GM18508 (cell line): ENCODE measurements around the gene RAB29.
"Not testable (repeated sequence)": the region's sequence is repeated elsewhere in the genome, so short reads cannot be mapped to it uniquely, and the experiment has no call there.

Experiments
- ATAC-seq: cut with Tn5 transposase; IDR thresholded peaks from one replicate; pipeline ENCODE4 v1.9.1; 2021; ENCODE audit warnings: moderate number of reproducible peaks; ENCODE audit not compliant: insufficient read depth, unreplicated experiment

RAB29 gene

GRCh38 chr1:205775015-205775716 lies at the start of gene RAB29:
TSS of gene RAB29 (minus strand) at chr1:205775482. CDS start at chr1:205774956, 526 bp downstream.
- peak; percentile 69 for ATAC-seq

- ATAC-seq = no peak
Measured at GRCh38 chr1:205824180-205824579, 48.9 kb upstream of the RAB29 start.

- not testable (repeated sequence) for ATAC-seq
Measured at GRCh38 chr1:205823260-205823659, 48.0 kb upstream of the RAB29 start.

GRCh38 chr1:205822397-205822796 lies 47.1 kb upstream of the RAB29 start:
- no peak for ATAC-seq

GRCh38 chr1:205817988-205818387 lies 42.7 kb upstream of the RAB29 start:
- no peak for ATAC-seq

- no peak for ATAC-seq
Measured at GRCh38 chr1:205817364-205817763, 42.1 kb upstream of the RAB29 start.

GRCh38 chr1:205813755-205814058 lies 38.4 kb upstream of the RAB29 start:
- no peak for ATAC-seq

- peak; percentile 45 for ATAC-seq
Measured at GRCh38 chr1:205812878-205813754, 37.8 kb upstream of the RAB29 start, which contains the start of gene SLC41A1. TSS of gene SLC41A1 (minus strand) at chr1:205813198. CDS start at chr1:205810441, 2,757 bp downstream.

- no peak for ATAC-seq
Measured at GRCh38 chr1:205812271-205812877, 37.1 kb upstream of the RAB29 start.

GRCh38 chr1:205811660-205812059 lies 36.4 kb upstream of the RAB29 start:
- ATAC-seq = no peak

GRCh38 chr1:205810448-205811157 lies 35.3 kb upstream of the RAB29 start:
- ATAC-seq = no peak

GRCh38 chr1:205809942-205810345 lies 34.7 kb upstream of the RAB29 start:
- ATAC-seq = no peak

GRCh38 chr1:205809469-205809868 lies 34.2 kb upstream of the RAB29 start:
- ATAC-seq = no peak

- ATAC-seq = no peak
Measured at GRCh38 chr1:205805082-205805711, 29.9 kb upstream of the RAB29 start.

- no peak for ATAC-seq
Measured at GRCh38 chr1:205804605-205805004, 29.3 kb upstream of the RAB29 start.

- ATAC-seq = no peak
Measured at GRCh38 chr1:205803986-205804385, 28.7 kb upstream of the RAB29 start.

GRCh38 chr1:205802060-205802459 lies 26.8 kb upstream of the RAB29 start:
- no peak for ATAC-seq

- ATAC-seq = no peak
Measured at GRCh38 chr1:205800981-205801703, 25.9 kb upstream of the RAB29 start.

GRCh38 chr1:205800427-205800826 lies 25.1 kb upstream of the RAB29 start:
- no peak for ATAC-seq
